GM18505 (cell line): ENCODE data around the gene ACOT2.
A peak's percentile ranks its signal among the peaks of the same experiment; 100 is the strongest.
"Not testable (repeated sequence)": the region's sequence is repeated elsewhere in the genome, so short reads cannot be mapped to it uniquely, and the experiment has no call there.

ENCODE experiments used
- ATAC-seq: cut with Tn5 transposase; IDR thresholded peaks from one replicate; pipeline ENCODE4 v1.9.1; 2021; ENCODE audit not compliant: unreplicated experiment
- POLR2A ChIP-seq: IDR thresholded peaks from 4 replicates; pipeline ENCODE4 v1.6.1; 2011; ENCODE audit warnings: borderline replicate concordance; ENCODE audit not compliant: insufficient read depth, insufficient read length; ENCODE audit errors: extremely low read depth

Gene ACOT2, protein sequence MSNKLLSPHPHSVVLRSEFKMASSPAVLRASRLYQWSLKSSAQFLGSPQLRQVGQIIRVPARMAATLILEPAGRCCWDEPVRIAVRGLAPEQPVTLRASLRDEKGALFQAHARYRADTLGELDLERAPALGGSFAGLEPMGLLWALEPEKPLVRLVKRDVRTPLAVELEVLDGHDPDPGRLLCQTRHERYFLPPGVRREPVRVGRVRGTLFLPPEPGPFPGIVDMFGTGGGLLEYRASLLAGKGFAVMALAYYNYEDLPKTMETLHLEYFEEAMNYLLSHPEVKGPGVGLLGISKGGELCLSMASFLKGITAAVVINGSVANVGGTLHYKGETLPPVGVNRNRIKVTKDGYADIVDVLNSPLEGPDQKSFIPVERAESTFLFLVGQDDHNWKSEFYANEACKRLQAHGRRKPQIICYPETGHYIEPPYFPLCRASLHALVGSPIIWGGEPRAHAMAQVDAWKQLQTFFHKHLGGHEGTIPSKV

GRCh38 chr14:73569185-73569958 lies at the start of gene ACOT2:
Gene ACOT2, plus strand, starts transcription at chr14:73569213. Its CDS starts 28 bp downstream, at chr14:73569241.
- peak; percentile 40 for TF ChIP-seq POLR2A
- ATAC-seq: peak; percentile 63

DNA sequence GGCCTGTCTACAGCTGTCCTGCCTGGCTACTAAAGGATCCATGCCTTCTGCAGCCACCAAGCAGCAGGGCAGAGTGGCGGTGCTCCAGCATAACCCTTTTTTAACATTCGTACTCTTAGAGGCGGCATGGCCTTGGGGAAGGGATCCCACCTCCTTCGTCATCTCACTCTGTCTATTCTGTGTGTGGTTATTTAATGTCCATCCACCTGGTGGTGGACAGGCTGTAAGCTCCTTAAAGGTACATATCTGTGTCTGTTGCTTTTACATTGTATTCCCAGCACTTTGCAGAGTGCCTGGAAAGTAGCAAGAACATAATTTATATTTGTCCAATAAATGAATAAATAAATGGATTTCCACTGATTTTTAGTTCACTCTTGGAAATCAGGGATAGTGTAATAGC lies 47.8 kb upstream of the ACOT2 start:
- no peak for ATAC-seq
- TF ChIP-seq POLR2A: no peak

GRCh38 chr14:73524493-73524892 lies 44.5 kb upstream of the ACOT2 start:
- TF ChIP-seq POLR2A: no peak
- no peak for ATAC-seq

DNA sequence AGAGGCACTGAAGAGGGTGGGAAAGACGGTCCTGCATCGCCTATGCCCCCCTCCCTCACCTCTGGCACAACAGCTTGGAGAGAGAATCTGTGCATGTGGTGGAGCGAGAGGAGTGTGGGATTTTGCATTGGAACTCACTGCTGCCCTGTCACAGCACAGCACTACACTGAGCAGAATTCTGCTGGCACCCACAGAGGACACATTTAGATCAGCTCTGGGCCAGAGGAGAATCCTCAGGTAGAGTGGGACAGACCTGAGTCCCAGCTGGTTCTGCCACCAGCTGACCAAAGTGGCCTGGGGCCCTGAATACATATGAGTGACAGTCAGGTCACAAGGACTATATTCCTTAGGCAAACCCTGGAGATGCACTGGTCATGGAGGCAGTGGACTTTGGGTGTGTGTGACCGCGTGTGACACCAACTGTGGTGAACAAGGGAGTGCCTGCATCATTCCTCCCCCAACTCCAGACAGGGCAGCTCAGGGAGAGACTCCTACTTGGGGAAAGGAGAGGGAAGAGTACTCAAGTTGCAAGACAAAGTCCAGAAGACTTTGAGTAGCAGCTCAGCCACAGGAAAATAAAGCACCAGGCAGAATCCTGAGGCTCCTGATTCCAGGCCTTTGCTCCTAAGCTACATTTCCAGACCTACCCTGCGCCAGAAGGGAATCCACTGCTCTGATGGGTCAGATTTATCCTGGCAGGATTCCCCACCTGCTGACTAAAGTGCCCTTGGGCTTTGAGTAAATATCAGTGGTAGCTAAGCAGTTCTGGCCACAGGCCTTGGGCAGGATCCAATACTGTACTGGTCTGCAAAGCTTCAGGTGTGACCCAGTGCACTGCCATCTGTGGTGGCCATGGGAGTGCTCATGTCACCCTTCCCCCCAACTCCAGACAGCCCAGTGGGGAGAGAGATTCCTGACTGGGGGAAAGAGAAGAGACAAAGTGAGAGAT lies 42.7 kb upstream of the ACOT2 start:
- no peak for ATAC-seq
- TF ChIP-seq POLR2A: no peak

DNA sequence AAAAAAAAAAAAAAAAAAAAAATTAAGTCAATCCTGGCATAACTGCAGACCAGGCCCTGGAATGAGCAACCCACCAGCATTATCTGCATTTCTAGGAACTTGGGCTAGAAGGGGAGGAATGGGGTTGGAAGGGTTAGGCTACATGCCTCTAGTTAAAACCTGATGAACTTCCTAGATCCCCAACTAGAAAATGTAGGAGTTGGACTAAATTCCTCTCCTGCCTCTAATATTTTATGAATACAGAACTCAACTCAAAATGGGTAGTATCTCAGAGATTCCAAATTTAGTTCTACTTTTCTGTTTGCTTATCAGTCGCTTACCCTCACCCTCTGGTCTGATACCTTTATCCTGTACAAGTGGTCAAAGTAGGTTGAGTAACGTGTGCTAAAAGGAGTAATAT lies 39.7 kb upstream of the ACOT2 start:
- ATAC-seq: not testable (repeated sequence)

DNA sequence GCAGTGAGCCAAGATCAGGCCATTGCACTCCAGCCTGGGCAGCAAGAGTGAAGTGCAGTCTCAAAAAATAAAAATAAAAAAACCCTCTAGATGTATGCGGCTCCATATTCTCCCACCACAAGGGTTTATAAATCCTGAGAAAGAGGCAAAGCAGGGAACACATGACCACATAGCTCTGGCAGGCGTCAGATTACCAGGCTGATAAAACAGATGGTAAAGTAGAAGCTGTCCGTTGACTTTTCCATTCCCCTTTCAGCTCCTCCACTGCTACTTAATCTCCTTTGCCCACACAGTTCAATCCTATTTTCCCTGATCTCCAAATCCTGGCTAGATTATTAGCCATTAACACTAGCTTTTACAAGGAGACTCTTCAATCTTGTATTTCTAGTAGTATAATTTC lies 37.0 kb upstream of the ACOT2 start:
- not testable (repeated sequence) for ATAC-seq

DNA sequence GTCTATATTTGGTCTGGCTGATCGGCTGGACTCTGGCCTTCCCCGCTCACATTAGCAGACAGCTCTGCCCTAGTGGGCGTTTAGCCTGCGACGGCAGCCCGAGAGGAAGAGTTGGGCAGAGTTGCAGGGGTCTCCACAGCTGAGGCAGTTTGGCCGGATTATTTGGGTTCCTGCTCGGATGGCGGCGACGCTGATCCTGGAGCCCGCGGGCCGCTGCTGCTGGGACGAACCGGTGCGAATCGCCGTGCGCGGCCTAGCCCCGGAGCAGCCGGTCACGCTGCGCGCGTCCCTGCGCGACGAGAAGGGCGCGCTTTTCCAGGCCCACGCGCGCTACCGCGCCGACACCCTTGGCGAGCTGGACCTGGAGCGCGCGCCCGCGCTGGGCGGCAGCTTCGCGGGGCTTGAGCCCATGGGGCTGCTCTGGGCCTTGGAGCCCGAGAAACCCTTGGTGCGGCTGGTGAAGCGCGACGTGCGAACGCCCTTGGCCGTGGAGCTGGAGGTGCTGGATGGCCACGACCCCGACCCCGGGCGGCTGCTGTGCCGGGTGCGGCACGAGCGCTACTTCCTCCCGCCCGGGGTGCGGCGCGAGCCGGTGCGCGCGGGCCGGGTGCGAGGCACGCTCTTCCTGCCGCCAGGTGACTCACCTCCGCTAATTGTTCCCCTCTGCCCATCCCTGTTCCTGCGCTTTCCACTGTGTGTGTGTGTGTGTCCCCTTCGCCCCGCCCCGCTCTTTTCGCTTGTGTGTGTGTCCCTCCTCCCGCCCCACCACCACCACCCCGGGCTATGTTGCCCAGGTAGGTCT lies 31.6 kb upstream of the ACOT2 start:
- not testable (repeated sequence) for ATAC-seq

GRCh38 chr14:73539017-73539416 lies 30.0 kb upstream of the ACOT2 start:
- ATAC-seq: peak; percentile 79

DNA sequence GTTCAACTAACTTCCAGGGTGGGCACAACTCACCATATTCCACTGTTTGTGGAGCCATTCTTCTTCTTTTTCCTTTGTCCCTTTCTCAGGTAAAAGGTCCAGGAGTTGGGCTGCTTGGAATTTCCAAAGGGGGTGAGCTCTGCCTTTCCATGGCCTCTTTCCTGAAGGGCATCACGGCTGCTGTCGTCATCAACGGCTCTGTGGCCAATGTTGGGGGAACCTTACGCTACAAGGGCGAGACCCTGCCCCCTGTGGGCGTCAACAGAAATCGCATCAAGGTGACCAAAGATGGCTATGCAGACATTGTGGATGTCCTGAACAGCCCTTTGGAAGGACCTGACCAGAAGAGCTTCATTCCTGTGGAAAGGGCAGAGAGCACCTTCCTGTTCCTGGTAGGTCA lies 26.1 kb upstream of the ACOT2 start:
- ATAC-seq: not testable (repeated sequence)

DNA sequence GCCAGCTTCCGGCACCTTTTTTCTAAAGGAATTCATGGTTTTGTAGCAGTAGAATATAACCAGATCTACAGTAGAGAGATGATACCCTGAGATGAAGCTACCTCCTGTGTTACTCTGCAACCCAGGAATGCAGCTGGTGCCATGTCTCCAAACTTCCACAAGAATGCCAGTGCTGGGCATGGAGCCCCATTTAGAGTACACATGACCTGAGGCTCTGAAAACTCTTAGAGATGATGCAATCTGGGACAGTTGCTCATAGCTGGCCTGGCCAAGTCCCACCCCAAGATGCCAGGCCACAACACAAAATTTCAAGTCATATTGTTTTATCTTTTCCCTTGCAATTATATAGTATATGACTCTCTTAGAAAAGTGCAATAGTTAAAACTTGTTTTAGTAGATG lies 23.7 kb upstream of the ACOT2 start:
- not testable (repeated sequence) for ATAC-seq

DNA sequence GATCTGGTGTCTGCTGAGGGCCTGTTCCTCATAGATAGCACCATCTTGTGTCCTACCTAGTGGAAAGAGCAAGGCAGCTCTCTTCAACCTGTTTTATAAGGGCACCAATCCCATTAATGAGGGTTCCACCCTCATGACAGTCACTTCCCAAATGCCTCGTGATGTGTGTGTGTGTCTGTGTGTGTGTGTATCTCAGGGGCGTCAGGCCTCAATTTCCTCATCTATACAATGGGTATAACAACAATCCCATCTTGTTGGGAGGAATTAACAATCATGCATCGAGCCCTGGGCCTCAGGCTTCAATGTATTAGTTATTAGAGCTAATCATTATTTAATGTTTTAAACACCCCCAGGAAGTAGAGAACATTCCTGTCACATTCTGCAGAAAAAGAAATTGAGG lies 19.9 kb upstream of the ACOT2 start:
- not testable (repeated sequence) for ATAC-seq

GRCh38 chr14:73549889-73550524 lies 19.0 kb upstream of the ACOT2 start:
- not testable (repeated sequence) for ATAC-seq

- TF ChIP-seq POLR2A: no peak
Observed at GRCh38 chr14:73553845-73554244, 15.2 kb upstream of the ACOT2 start.

DNA sequence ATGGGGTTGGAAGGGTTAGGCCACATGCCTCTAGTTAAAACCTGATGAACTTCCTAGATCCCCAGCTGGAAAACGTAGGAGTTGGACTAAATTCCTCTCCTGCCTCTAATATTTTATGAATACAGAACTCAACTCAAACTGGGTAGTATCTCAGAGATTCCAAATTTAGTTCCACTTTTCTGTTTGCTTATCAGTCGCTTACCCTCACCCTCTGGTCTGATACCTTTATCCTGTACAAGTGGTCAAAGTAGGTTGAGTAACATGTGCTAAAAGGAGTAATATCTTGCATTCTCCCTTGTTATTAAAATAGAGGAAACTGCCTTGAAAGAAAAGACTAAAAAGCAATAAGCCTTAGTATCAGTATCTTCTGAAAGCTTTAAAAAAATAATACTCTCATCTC lies 11.8 kb upstream of the ACOT2 start:
- ATAC-seq: not testable (repeated sequence)

More at GRCh38 chr14:73553845-73554244, 15.2 kb upstream of the ACOT2 start:
- ATAC-seq: no peak

- not testable (repeated sequence) for ATAC-seq
Observed at GRCh38 chr14:73558238-73558637, 10.8 kb upstream of the ACOT2 start.

DNA sequence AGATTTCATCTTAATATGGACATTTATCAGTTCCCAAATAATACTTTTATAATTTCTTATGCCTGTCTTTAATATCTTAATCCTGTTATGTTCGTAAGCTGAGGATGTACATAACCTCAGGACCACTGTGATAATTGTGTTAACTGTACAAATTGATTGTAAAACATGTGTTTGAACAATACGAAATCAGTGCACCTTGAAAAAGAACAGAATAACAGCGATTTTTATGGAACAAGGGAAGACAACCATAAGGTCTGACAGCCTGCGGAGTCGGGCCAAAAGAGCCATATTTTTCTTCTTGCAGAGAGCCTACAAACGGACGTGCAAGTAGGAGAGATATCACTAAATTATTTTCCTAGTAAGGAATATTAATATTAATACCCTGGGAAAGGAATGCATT lies 6.8 kb upstream of the ACOT2 start:
- not testable (repeated sequence) for ATAC-seq

- not testable (repeated sequence) for ATAC-seq
Observed at GRCh38 chr14:73562696-73563095, 6.3 kb upstream of the ACOT2 start.

GRCh38 chr14:73566431-73566830 lies 2.6 kb upstream of the ACOT2 start:
- ATAC-seq: not testable (repeated sequence)
